Tibial nerve (tissue), 4 donors: ENCODE results near the gene CYS1.
"Not testable (repeated sequence)": the region's sequence is repeated elsewhere in the genome, so short reads cannot be mapped to it uniquely, and the experiment has no call there.

Experiments
- EP300 ChIP-seq, 2 donors: sonication (generic); formaldehyde crosslinking; IDR thresholded peaks; one replicate each; pipeline ENCODE4 v1.6.1; 2017; ENCODE audit warnings: antibody characterized with exemption in 2 of 2, mild to moderate bottlenecking in 1 of 2
- TF ChIP-seq, protein P1 (sequence below), 5 experiments: fragments of 200-600 bp in 3 of 5; fragments of 450-650 bp in 2 of 5; sonication (generic) in 3 of 5; IDR thresholded peaks; one replicate each; pipeline ENCODE4 v1.5.1; 2016 to 2019; ENCODE audit warnings: antibody characterized with exemption in 5 of 5, mild to moderate bottlenecking in 3 of 5, moderate library complexity in 2 of 5

DNA sequence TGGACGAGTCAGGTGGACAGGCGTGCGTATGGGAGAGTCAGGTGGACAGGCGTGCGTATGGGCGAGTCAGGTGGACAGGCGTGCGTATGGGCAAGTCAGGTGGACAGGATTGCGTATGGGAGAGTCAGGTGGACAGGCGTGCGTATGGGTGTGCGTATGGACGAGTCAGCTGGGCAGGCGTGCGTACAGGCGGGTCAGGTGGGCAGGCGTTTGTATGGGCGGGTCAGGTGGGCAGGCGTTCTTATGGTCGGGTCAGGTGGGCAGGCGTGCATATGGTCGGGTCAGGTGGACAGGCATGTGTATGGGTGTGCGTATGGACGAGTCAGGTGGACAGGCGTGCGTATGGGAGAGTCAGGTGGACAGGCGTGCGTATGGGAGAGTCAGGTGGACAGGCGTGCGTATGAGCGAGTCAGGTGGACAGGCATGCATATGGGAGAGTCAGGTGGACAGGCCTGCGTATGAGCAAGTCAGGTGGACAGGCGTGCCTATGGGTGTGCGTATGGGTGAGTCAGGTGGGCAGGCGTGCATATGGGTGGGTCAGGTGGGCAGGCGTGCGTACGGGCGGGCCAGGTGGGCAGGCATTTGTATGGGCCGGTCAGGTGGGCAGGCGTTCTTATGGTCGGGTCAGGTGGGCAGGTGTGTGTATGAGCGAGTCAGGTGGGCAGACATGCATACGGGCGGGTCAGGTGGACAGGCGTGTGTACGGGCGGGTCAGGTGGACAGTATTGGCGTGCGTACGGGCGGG is 69.2 kb downstream of the CYS1 start:
- not testable (repeated sequence) for TF ChIP-seq EP300 (IDR thresholded peaks at IDR 0.05)
- TF ChIP-seq, protein P1, sequence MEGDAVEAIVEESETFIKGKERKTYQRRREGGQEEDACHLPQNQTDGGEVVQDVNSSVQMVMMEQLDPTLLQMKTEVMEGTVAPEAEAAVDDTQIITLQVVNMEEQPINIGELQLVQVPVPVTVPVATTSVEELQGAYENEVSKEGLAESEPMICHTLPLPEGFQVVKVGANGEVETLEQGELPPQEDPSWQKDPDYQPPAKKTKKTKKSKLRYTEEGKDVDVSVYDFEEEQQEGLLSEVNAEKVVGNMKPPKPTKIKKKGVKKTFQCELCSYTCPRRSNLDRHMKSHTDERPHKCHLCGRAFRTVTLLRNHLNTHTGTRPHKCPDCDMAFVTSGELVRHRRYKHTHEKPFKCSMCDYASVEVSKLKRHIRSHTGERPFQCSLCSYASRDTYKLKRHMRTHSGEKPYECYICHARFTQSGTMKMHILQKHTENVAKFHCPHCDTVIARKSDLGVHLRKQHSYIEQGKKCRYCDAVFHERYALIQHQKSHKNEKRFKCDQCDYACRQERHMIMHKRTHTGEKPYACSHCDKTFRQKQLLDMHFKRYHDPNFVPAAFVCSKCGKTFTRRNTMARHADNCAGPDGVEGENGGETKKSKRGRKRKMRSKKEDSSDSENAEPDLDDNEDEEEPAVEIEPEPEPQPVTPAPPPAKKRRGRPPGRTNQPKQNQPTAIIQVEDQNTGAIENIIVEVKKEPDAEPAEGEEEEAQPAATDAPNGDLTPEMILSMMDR (IDR thresholded peaks at IDR 0.05) = not testable (repeated sequence)
